Measurements from ENCODE around the gene FNIP1.

Gene FNIP1

DNA sequence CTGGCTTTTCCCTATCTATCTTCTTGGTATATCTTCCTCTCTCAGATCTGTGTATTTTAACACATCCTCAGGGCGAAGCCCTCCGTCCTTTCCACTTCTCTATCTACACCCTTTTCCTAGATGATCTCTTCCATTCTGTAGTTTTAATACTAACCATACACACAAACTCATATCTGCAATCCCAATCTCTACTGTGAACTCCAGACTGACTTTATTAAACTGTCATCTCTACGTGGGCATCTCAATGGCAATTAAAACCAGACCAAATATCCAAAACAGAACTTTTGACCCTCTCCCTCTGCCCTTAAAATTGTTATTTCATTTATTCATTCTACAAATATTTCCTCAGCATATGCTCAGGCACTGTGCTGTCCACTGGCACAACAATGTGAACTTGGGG, 7.1 kb downstream of the FNIP1 start:
- H3K4me3 ChIP-seq (ENCODE audit: low read depth, low read length): no peak overlapping the region
- DNase-seq (ENCODE audit: low read depth): no peak
- TF ChIP-seq, protein P1, sequence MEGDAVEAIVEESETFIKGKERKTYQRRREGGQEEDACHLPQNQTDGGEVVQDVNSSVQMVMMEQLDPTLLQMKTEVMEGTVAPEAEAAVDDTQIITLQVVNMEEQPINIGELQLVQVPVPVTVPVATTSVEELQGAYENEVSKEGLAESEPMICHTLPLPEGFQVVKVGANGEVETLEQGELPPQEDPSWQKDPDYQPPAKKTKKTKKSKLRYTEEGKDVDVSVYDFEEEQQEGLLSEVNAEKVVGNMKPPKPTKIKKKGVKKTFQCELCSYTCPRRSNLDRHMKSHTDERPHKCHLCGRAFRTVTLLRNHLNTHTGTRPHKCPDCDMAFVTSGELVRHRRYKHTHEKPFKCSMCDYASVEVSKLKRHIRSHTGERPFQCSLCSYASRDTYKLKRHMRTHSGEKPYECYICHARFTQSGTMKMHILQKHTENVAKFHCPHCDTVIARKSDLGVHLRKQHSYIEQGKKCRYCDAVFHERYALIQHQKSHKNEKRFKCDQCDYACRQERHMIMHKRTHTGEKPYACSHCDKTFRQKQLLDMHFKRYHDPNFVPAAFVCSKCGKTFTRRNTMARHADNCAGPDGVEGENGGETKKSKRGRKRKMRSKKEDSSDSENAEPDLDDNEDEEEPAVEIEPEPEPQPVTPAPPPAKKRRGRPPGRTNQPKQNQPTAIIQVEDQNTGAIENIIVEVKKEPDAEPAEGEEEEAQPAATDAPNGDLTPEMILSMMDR (IDR thresholded peaks at IDR 0.05; ENCODE audit: low read depth, low read length, missing control alignments): no peak
- in situ Hi-C loops (cut with HindIII; ENCODE audit: low sequenced_read_pairs): no loop called here

DNA sequence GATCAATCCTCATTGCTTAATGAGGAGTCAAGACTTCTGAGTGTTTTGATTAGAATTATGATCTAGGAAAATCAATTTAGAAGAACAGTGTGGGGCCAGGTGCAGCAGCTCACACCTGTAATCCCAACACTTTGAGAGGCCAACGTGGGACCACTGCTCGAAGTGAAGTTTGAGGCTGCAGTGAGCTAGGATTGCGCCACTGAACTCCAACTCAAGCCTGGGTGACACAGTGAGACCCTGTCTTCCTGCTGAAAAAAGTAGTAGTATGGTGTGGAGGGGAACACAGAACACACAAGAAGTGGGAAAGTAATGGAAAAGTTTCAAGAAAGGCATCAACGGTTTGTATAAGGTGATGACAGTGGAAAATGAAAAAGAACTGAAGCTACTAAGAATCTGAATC, 9.1 kb downstream of the FNIP1 start:
- in situ Hi-C loops (cut with HindIII; ENCODE audit: low sequenced_read_pairs): no loop called here
- H3K4me3 ChIP-seq (ENCODE audit: low read depth, low read length): no peak overlapping the region
- TF ChIP-seq, protein P1 (IDR thresholded peaks at IDR 0.05; ENCODE audit: low read depth, low read length, missing control alignments): no peak
- no peak for DNase-seq (ENCODE audit: low read depth)

DNA sequence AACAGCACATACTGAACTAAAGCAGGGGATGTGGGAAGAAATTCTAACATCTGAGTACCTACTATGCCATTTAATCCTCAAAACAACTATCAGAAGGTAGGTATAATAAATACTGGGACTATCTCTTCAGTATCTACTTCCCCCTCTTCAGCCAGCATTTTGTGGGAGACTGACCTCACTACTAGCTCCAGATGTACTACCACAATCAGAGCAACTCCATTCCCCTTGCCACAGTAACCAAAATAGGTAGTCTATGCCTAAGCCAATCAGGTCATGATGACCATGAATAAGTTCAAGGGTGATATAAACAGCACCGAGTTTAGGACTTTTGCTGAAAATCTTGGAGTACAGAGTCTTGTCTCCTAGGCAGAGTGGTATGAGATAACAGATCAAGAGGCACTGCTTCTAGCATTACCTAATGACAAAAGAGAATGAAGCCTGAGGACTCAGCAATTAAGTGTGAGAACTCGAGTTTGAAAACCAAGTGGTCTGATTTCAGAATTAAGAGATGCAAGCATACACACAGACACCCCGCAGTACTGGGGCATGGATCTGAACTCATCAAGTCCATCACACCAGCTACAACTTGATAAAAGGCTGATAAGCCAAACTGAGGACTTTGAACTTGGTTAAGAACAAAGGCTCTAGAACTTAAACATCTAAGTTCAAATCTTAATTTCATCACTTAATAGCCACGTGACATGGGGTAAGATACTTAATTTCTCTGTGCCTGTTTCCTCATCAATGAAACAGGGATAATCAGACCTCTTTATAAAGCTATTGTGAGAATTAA, 9.7 kb downstream of the FNIP1 start:
- TF ChIP-seq, protein P1 (IDR thresholded peaks at IDR 0.05; ENCODE audit: low read depth, low read length, missing control alignments): no peak
- in situ Hi-C loops (cut with HindIII; ENCODE audit: low sequenced_read_pairs): no loop called here
- H3K4me3 ChIP-seq (ENCODE audit: low read depth, low read length): no peak overlapping the region
- no peak for DNase-seq (ENCODE audit: low read depth)

DNA sequence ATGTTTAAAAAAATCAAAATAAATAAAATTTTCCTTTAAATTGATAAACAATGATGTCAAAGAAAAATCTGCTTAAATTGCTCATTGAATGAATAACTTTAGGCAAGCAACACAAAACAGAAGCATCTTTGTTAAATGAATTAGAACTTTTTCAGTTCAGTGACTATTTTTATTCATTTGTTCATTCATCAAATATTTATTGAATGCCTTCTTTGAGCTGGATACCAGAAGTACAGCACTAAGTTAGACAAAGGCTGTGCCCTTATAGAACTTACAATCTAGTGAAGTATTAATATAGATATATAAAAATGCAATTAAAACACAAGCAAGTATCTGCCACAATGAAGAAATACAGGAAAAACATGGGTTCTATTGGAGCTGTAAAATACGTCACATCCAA, 10.8 kb downstream of the FNIP1 start:
- TF ChIP-seq, protein P1 (IDR thresholded peaks at IDR 0.05; ENCODE audit: low read depth, low read length, missing control alignments): no peak
- no peak for DNase-seq (ENCODE audit: low read depth)
- in situ Hi-C loops (cut with HindIII; ENCODE audit: low sequenced_read_pairs): no loop called here
- H3K4me3 ChIP-seq (ENCODE audit: low read depth, low read length): no peak overlapping the region

DNA sequence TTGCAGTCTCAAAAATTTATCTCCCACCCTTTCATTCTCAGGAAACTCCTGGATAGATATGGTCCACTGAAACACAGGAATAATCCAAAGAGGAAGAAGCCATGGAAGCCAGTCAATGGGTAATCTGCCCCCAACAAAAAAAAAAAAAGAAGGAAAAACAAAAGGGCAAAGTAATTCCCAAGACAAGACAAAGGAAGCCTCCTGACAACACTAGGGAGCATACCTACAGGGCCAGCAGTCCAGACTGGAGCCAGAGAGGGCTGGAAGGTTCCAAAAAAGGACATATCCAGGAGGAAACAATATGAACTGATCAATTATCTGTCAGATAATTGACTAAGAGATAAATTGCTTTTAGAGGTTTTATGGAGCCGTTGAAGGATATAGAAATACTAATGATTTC, 12.9 kb downstream of the FNIP1 start:
- DNase-seq (ENCODE audit: low read depth): no peak
- H3K4me3 ChIP-seq (ENCODE audit: low read depth, low read length): no peak overlapping the region
- in situ Hi-C loops (cut with HindIII; ENCODE audit: low sequenced_read_pairs): no loop called here
- TF ChIP-seq, protein P1 (IDR thresholded peaks at IDR 0.05; ENCODE audit: low read depth, low read length, missing control alignments): no peak

DNA sequence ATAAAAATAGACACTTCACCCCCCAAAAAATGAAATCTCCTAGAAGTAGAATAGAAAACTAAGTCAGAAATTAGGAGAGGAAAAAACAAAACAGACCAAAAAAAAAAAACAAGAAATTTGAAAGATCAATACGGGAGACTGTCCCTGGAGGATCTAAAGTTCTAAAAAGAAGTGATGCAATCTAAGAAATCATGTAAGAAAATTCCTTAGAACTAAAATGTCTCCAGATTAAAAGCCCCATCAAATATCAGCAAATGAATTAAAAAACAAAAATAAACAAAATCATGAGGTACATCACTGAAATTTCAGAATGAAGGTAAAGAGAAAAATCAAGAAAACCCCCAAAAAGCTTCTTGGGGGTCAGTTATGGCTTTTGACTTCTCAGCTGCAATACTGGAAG, 13.5 kb downstream of the FNIP1 start:
- no peak for DNase-seq (ENCODE audit: low read depth)
- TF ChIP-seq, protein P1 (IDR thresholded peaks at IDR 0.05; ENCODE audit: low read depth, low read length, missing control alignments): no peak
- no peak overlapping the region for H3K4me3 ChIP-seq (ENCODE audit: low read depth, low read length)
- in situ Hi-C loops (cut with HindIII; ENCODE audit: low sequenced_read_pairs): no loop called here
